IPS DF 6.9 (cell line): Measurements from ENCODE around the gene EN2.

Source experiments
- DNase-seq: peaks from one replicate; pipeline ENCODE4 v3.0.0-alpha.2; 2013; ENCODE audit warnings: low read depth, low spot score
- H3K27ac ChIP-seq: one replicate; pipeline ENCODE4 v1.5.1; 2013; ENCODE audit warnings: low read length, control low read depth
- H3K27me3 ChIP-seq: 2 replicates; pipeline ENCODE4 v1.6.1; 2013; ENCODE audit warnings: mild to moderate bottlenecking, low read length; ENCODE audit not compliant: control insufficient read depth, insufficient read depth
- H3K36me3 ChIP-seq: 2 replicates; pipeline ENCODE4 v1.6.1; 2013; ENCODE audit warnings: low read length; ENCODE audit not compliant: control insufficient read depth, insufficient read depth
- H3K4me1 ChIP-seq: 2 replicates; pipeline ENCODE4 v1.6.1; 2013; ENCODE audit warnings: low read length; ENCODE audit not compliant: control insufficient read depth, insufficient read depth
- H3K4me3 ChIP-seq: 2 replicates; pipeline ENCODE4 v1.5.1; 2013; ENCODE audit warnings: mild to moderate bottlenecking, low read length
- H3K9me3 ChIP-seq: 2 replicates; pipeline ENCODE4 v1.6.1; 2013; ENCODE audit warnings: low read length, inconsistent platforms; ENCODE audit not compliant: control insufficient read depth, insufficient read depth
- WGBS: extraction: QIAGEN DNeasy Blood & Tissue Kit; methylation state at CpG from one replicate; pipeline ENCODE4 v1.1.7; 2013; ENCODE audit warnings: mixed read lengths, missing lambda C conversion rate; ENCODE audit not compliant: insufficient read length, insufficient coverage; 5-methylcytosine and 5-hydroxymethylcytosine counted together

EN2 gene

DNA sequence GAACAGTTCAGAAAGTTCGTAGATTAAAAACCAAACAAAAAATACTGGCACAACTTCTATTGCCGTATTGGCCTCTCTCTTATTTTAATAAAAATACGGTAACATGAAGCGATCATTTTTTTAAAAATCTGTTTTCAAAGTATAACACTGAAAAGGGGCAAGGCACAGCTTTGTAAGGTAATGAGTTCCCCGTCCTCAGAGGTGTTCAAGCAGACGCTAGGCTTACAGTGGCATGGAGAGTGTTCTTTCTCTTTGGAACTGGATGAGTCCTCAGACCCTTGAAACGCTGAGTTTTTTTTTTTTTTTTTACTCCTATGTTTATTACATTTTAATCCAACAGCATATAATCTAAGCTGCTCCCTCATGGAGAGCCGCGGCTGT lies 7.8 kb downstream of the EN2 start:
- WGBS, result no CpG with 5 or more reads among the region's 9 CpGs
- Histone ChIP-seq H3K27ac (no peak overlapping the region), H3K27me3 (peaks cover 90% of the 10 kb centered on the region), H3K9me3 (no peaks in the 10 kb centered on the region), H3K36me3 (no peaks in the 10 kb centered on the region), H3K4me1 (peaks cover 1% of the 10 kb centered on the region; the same call in 1 of the 2 replicates), H3K4me3 (no peak overlapping the region)
- no peak for DNase-seq

DNA sequence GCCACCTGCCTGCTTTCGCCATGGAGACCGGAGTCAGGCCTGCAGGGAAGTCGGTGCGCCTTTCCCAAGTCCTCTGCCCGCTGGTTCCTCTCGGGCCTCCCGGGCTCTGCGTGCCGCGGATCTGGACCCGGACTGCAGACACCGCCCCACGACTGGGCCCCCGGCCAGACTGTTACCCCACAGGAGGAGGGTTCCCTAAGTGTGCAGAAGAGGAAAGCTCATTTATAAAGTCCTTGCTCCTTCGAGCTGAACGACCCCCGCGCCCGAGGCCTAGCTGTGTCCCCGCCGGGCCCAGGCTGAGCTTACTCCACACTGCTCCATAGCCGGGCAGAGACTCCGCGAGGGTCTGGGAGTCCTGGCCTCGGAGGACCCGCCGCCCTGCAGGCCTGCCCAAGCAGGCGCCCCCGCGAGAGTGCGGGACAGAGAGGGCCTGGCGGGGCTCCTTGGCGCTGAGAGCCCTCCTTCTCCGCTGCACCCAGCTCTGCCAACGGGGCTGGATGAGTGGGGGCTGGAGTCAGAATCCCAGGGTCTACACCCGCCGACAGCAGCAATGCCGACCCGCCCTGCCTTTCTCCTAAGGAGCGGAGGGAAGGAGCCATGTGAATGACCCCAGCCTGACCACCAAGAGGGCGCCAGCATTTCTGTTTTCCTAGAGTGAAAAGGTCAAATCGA lies 8.3 kb downstream of the EN2 start:
- H3K4me3 ChIP-seq, result no peak overlapping the region
- no peaks in the 10 kb centered on the region for H3K9me3 ChIP-seq
- no peaks in the 10 kb centered on the region for H3K36me3 ChIP-seq
- WGBS, result no CpG with 5 or more reads among the region's 42 CpGs
- no peak for DNase-seq
- H3K27ac ChIP-seq, result no peak overlapping the region
- peaks cover 90% of the 10 kb centered on the region for H3K27me3 ChIP-seq
- peaks cover 2% of the 10 kb centered on the region; the same call in 1 of the 2 replicates for H3K4me1 ChIP-seq

DNA sequence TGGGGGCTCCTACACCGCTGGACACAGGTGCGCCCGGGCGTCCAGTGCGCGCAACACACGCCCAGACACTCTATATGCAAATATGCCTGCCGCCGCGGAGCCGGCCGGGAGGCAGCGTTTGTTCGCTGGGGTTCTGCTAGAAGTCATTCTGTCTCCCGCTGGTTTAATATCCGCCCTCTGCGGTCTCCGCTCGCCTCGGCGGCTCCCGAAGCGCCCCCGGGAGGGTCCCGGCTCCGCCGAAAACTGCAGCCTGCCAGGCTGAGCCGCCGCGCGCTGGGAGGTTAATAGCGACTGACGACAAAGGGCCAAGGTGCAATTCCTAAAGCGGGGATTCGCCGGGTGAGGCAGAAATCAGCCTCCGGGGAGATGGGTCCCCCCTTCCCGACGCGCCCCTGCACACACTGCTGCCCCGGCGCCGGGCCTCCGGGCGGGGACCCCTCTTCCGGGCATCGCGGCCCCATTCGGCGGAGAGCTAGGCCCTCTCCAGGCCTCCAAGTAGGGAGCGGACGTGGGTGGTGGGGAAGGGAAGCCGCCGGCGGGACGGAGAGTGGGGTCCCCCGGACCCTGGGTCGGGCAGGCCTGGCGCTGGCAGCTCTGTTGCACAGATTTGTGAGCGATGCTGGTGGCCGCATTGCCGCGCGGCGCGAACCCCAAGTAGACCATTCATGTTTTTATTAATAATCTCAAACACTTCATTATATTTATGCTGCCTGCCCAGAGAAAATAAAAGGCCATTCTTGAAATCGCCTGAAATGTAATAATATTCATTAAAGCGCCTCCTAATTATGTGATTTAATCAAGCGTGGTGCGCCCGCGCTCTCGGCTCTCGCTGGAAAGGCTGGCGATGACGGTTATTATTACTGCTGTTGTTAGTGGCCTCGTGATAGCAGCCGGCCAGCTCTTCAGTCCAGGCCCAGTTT lies 9.1 kb downstream of the EN2 start:
- Histone ChIP-seq H3K27me3 (peaks cover 90% of the 10 kb centered on the region), H3K4me3 (no peak overlapping the region)

DNA sequence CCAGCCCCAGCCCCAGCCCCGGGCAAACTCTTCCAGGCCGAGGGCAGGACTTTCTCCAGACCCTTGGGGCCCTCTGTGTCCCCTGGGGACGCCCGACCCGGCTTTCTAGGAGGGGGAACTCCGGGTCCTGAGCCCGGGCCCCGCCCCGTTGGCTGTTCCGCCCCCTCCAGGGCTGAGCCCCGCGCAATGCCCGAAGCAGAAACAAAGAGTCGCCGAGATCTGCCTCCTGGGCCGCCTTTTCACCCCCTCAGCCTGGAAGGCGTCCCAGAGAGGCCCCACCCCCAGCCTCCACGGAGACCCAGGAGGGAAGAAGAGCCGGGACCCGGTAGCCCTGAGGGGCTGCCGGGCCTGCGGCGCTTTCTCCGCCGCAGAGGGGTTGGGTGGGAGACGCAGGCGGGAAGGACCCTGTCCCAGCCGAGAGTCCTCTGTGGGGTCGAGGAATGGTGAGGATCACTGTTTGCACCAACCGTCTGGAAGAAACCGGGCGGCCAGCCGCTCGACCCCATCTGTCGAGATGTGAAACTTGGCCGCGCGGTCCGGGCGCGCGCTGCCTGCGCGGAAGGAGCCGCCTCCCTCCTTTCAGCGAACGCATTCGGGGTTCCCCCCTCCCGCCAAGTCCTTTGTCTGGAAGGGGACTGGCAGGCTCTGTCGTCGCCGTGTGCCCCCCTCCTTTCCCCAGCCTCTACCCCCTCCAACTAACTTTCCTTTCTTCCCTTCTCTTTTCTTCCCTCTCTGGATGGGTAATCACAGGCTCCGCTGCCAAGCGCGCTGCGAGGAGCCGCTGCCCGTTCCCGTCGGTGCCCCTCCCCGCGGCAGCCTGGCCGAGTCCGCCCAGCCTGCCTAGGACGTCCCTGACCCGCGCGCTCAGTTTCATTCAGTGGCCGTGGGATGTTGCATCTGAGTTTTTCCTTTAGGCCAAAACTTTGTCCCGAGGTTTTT lies 10.2 kb downstream of the EN2 start:
- Histone ChIP-seq H3K4me1 (peaks cover 6% of the 10 kb centered on the region; the same call in 1 of the 2 replicates), H3K4me3 (peak overlapping the region; percentile 21; the same call in 1 of the 2 replicates), H3K36me3 (no peaks in the 10 kb centered on the region), H3K27ac (no peak overlapping the region), H3K9me3 (no peaks in the 10 kb centered on the region), H3K27me3 (peaks cover 92% of the 10 kb centered on the region)
- no peak for DNase-seq
- no CpG with 5 or more reads among the region's 70 CpGs for WGBS

More for the DNA sequence above, 9.1 kb downstream of the EN2 start:
- Histone ChIP-seq H3K36me3 (no peaks in the 10 kb centered on the region), H3K4me1 (peaks cover 4% of the 10 kb centered on the region; the same call in 1 of the 2 replicates), H3K9me3 (no peaks in the 10 kb centered on the region), H3K27ac (no peak overlapping the region)
- DNase-seq, result no peak
- WGBS, result no CpG with 5 or more reads among the region's 78 CpGs

DNA sequence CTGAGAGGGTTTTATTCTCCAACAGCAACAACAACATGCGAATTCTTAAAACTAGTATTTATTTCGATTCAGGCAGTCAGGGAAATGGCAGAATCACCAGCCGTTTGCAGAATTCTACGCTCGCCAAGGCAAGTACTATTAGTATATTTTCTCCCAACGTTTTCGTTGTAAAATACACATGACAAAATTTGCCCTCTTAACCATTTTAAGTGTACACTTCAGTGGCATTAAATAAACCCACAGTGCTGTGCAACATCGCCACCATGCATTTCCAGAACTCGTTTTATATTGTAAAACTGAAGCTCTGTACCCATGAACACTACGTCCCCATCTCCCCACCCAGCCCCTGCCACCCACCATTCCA lies 10.8 kb downstream of the EN2 start:
- WGBS, result no CpG with 5 or more reads among the region's 10 CpGs
- H3K27ac ChIP-seq, result no peak overlapping the region
- H3K9me3 ChIP-seq, result no peaks in the 10 kb centered on the region
- H3K36me3 ChIP-seq, result no peaks in the 10 kb centered on the region
- peaks cover 4% of the 10 kb centered on the region; the same call in 1 of the 2 replicates for H3K4me1 ChIP-seq
- H3K27me3 ChIP-seq, result peaks cover 92% of the 10 kb centered on the region
- no peak for DNase-seq
- no peak overlapping the region for H3K4me3 ChIP-seq

DNA sequence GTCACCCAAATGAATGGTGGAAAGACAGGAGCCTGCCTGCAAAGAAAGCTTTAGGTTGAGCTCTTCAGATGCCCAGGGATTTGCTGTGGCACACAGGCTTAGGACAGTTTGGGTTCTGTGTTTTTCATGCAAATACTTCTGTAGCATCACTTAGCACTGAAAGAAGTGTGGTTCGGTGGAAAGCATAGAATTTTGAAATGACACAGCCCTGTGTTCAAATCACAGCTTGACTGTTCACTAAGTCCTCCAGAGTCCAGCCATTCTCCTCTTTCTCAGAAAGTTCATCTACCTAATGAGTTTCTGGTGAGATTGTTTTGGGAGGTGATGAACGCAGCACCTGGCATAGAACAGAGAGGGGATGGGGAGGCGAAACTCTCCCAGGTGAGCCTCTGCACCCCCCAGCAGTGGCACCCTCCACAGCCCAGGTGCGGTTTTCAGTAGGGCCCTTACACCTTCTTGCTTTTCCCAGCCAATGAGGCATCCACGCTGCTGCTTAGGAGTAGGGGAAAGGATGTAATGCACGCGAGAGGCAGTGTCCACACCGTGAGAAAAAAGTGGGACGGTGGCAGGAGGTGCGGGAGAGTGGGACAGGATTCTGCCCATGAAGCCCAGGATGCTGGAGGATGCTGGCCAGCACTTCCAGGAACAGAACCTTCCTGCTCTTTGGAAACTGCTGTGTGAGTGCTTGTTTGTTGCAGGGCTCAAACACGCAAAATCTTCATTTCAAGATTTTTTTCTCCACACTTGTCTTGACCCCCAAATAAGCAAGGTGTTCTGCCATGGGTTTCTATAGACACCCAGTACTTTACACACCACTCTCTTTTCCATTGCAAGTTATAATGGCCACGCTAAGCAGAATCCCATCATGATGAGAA lies 11.6 kb downstream of the EN2 start:
- WGBS, result no CpG with 5 or more reads among the region's 12 CpGs
- Histone ChIP-seq H3K27ac (no peak overlapping the region), H3K4me1 (peaks cover 4% of the 10 kb centered on the region; the same call in 1 of the 2 replicates), H3K36me3 (no peaks in the 10 kb centered on the region), H3K9me3 (no peaks in the 10 kb centered on the region), H3K4me3 (no peak overlapping the region), H3K27me3 (peaks cover 93% of the 10 kb centered on the region)
- no peak for DNase-seq

DNA sequence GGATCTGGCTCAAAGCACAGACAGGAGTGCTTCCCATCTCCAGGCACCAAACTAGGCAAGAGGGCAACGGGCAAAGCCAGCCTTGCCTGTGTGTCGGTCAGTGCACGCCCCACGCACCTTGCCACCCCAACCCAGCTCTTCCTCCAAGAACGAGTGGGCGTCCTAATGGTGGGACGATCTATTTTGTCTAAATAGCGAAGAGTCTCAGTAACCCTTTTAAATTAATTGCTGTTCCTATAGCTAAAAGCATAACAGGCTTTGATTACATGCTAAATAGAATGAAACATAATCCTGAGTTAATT lies 12.2 kb downstream of the EN2 start:
- H3K36me3 ChIP-seq, result no peaks in the 10 kb centered on the region
- DNase-seq, result no peak
- no peak overlapping the region for H3K4me3 ChIP-seq
- H3K9me3 ChIP-seq, result no peaks in the 10 kb centered on the region
- H3K4me1 ChIP-seq, result peaks cover 4% of the 10 kb centered on the region; the same call in 1 of the 2 replicates
- peaks cover 92% of the 10 kb centered on the region for H3K27me3 ChIP-seq
- H3K27ac ChIP-seq, result no peak overlapping the region
- WGBS, result no CpG with 5 or more reads among the region's 8 CpGs

DNA sequence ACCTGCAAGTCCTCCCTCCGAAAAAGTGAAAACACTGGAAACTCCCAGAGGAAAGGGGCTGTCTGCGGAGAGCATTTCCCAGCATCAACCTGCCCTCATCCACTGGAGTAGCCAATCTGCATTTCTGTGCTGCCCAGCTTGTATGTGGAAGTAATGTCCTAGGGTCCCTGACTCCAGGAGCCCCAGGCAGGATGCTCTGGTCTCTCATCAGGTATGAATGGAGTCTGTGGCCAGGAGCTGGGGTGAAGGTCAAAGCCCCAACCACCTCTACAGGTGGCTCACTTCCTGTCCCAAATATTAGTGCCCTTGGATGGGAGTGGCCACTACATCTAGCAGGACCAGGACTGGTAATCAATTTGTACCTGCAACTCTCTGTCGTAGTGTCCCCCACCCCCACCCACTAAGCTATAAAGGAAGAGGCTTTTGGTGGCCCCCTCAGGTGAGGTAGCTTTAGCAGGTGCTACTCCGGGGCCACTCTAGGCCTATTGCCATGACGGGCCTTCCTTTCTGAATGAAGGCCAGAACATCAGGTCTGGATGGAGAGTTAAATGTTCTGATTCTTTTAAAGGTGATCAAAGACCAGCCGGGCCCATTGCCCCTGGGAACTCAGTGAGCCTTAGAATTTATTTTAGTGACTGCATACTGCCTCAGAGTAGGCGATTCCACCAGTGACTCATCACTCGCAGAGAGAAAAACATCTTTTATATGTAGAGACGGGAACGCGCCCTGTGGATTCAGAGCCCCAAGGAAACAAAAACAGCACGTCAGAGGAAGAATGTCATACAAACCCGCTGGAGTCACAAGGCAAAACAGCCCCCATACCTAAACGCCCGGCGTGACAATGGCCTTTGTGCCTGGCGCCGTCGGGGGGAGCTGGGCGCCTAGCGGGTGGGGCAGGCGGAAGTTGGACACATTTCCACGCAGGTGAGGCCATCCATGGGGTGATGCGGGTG lies 13.0 kb downstream of the EN2 start:
- no CpG with 5 or more reads among the region's 24 CpGs for WGBS
- Histone ChIP-seq H3K9me3 (no peaks in the 10 kb centered on the region), H3K4me1 (peaks cover 4% of the 10 kb centered on the region; the same call in 1 of the 2 replicates), H3K4me3 (no peak overlapping the region), H3K36me3 (no peaks in the 10 kb centered on the region), H3K27me3 (peaks cover 92% of the 10 kb centered on the region), H3K27ac (no peak overlapping the region)
- DNase-seq, result no peak

DNA sequence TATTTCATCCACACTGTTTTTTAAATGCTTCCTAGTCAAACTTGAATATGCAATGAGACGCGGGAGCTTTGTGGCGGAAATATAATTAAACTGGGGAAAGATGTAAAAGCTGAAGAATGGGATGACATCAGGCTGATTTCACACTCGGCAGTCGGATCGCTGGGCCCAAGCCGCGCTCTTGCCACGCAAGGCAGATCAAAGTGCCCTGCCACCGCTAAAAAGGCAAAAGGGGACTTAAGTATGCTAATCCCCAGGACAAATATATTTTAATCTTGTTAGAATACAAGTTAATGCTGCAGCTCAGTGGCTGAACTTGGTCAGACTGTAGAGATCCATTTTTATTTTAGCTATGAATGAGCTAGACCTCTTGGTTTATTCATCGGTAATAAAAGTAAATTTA lies 13.8 kb downstream of the EN2 start:
- H3K4me3 ChIP-seq, result no peak overlapping the region
- no peak overlapping the region for H3K27ac ChIP-seq
- H3K36me3 ChIP-seq, result no peaks in the 10 kb centered on the region
- no peaks in the 10 kb centered on the region for H3K9me3 ChIP-seq
- peaks cover 4% of the 10 kb centered on the region; the same call in 1 of the 2 replicates for H3K4me1 ChIP-seq
- peaks cover 91% of the 10 kb centered on the region for H3K27me3 ChIP-seq
- WGBS, result no CpG with 5 or more reads among the region's 11 CpGs
- no peak for DNase-seq
